HG03103 (cell line): Measurements from ENCODE around the gene APLF.

ENCODE experiments used
- ATAC-seq: cut with Tn5 transposase; IDR thresholded peaks from one replicate; pipeline ENCODE4 v1.9.1; 2021; ENCODE audit warnings: low read depth; ENCODE audit not compliant: unreplicated experiment

Gene APLF

DNA sequence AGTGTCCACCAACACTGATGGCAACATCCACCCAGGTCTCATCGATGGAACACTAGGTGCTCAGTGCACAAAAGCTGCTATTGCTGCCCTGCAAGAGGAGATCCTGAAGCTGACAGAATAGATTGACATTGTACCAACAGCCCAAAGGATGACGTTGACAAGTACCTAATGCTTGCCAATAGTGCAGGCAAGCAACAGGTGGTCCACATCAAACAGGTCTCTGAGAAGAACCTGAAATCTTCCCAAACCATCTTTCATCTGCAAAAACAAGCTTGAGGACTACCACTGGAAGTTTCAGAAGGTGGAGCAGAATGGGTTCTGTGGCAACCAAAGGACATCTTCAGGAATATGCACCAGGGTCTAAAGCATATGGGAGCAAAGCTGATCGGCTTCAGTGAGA is 160.2 kb downstream of the APLF start:
- no peak for ATAC-seq
